MM.1S (cell line): ENCODE results near the gene KPNA5.

Experiments used
- DNase-seq: peaks from one replicate; pipeline ENCODE4 v3.0.0-alpha.2; 2015
- H2AFZ ChIP-seq: fragments of 300-600 bp; sonication (generic); 2 replicates; pipeline ENCODE4 v1.6.0; 2016; ENCODE audit warnings: antibody characterized with exemption, low read length
- H3F3A ChIP-seq: fragments of 300-600 bp; sonication (generic); 2 replicates; pipeline ENCODE4 v1.6.1; 2016; ENCODE audit warnings: mild to moderate bottlenecking, antibody characterized with exemption, low read length, moderate library complexity, mixed read lengths; ENCODE audit not compliant: insufficient read depth
- H3K27ac ChIP-seq: fragments of 300-600 bp; sonication (generic); 2 replicates; pipeline ENCODE4 v1.5.1; 2016; ENCODE audit warnings: mild to moderate bottlenecking, low read length
- H3K27me3 ChIP-seq: fragments of 300-600 bp; sonication (generic); replicated peaks from 2 replicates; pipeline ENCODE4 v1.6.0; 2016; ENCODE audit warnings: low read length; ENCODE audit not compliant: insufficient read depth
- H3K36me3 ChIP-seq: fragments of 300-600 bp; sonication (generic); replicated peaks from 2 replicates; pipeline ENCODE4 v1.6.1; 2016; ENCODE audit warnings: mild to moderate bottlenecking, low read length, mixed read lengths; ENCODE audit not compliant: insufficient read depth
- H3K4me1 ChIP-seq: fragments of 300-600 bp; sonication (generic); 2 replicates; pipeline ENCODE4 v1.6.1; 2016; ENCODE audit warnings: low read length, mixed read lengths
- H3K4me2 ChIP-seq: fragments of 300-600 bp; sonication (generic); 2 replicates; pipeline ENCODE4 v1.6.0; 2016; ENCODE audit warnings: low read depth, low read length
- H3K4me3 ChIP-seq: fragments of 300-600 bp; sonication (generic); 2 replicates; pipeline ENCODE4 v1.5.1; 2016; ENCODE audit warnings: low read length, mixed read lengths
- H3K79me2 ChIP-seq: fragments of 300-600 bp; sonication (generic); 2 replicates; pipeline ENCODE4 v1.6.1; 2016; ENCODE audit warnings: mixed run types, low read length, mixed read lengths
- H3K9ac ChIP-seq: fragments of 300-600 bp; sonication (generic); 2 replicates; pipeline ENCODE4 v1.6.1; 2016; ENCODE audit warnings: low read length, mixed read lengths
- H3K9me2 ChIP-seq: fragments of 300-600 bp; sonication (generic); replicated peaks from 2 replicates; pipeline ENCODE4 v1.6.1; 2016; ENCODE audit warnings: mild to moderate bottlenecking, low read length, mixed read lengths; ENCODE audit not compliant: insufficient read depth
- H3K9me3 ChIP-seq: fragments of 300-600 bp; sonication (generic); replicated peaks from 2 replicates; pipeline ENCODE4 v1.6.1; 2016; ENCODE audit warnings: mild to moderate bottlenecking, low read length, mixed read lengths; ENCODE audit not compliant: insufficient read depth
- H4K20me1 ChIP-seq: fragments of 300-600 bp; sonication (generic); 2 replicates; pipeline ENCODE4 v1.6.1; 2016; ENCODE audit warnings: mild to moderate bottlenecking, low read length, moderate library complexity, mixed read lengths; ENCODE audit not compliant: insufficient read depth
- CTCF ChIP-seq: fragments of 300-600 bp; sonication (generic); IDR thresholded peaks from 2 replicates; pipeline ENCODE4 v1.5.1; 2016; ENCODE audit warnings: antibody characterized with exemption, low read length, mixed read lengths
- EZH2 ChIP-seq: fragments of 300-600 bp; sonication (generic); optimal IDR thresholded peaks from 2 replicates; pipeline ENCODE3; 2017; ENCODE audit warnings: low read depth, mild to moderate bottlenecking, antibody characterized with exemption, low read length, mixed read lengths
- EZH2phosphoT487 ChIP-seq: fragments of 300-600 bp; sonication (generic); IDR thresholded peaks from 2 replicates; pipeline ENCODE4 v1.6.1; 2018; ENCODE audit warnings: antibody characterized with exemption, low read length

Gene KPNA5

GRCh38 chr6:116764629-116764960, 83.6 kb downstream of the KPNA5 start:
- H2AFZ ChIP-seq = no peak overlapping the region
- TF ChIP-seq CTCF (no peak), EZH2 (no peak), EZH2phosphoT487 (no peak)
- no peaks in the 10 kb centered on the region for H3K79me2 ChIP-seq
- H3F3A ChIP-seq = no peaks in the 10 kb centered on the region
- no peak overlapping the region for H3K4me3 ChIP-seq
- no peaks in the 10 kb centered on the region for H3K9me3 ChIP-seq
- H3K4me2 ChIP-seq = no peak overlapping the region
- H3K27me3 ChIP-seq = no peaks in the 10 kb centered on the region
- H3K27ac ChIP-seq = no peak overlapping the region
- no peak overlapping the region for H3K9ac ChIP-seq
- H3K9me2 ChIP-seq = no peaks in the 10 kb centered on the region
- H4K20me1 ChIP-seq = no peaks in the 10 kb centered on the region
- H3K4me1 ChIP-seq = no peaks in the 10 kb centered on the region
- DNase-seq = no peak
- H3K36me3 ChIP-seq = no peaks in the 10 kb centered on the region

- Histone ChIP-seq H3K4me1 (no peaks in the 10 kb centered on the region), H3K36me3 (no peaks in the 10 kb centered on the region), H4K20me1 (no peaks in the 10 kb centered on the region), H3K27ac (no peak within 1 kb of the TSS), H3K4me3 (no peak within 1 kb of the TSS), H3K9me2 (no peaks in the 10 kb centered on the region), H3K79me2 (no peaks in the 10 kb centered on the region), H3K9me3 (no peaks in the 10 kb centered on the region), H2AFZ (no peak within 1 kb of the TSS), H3K27me3 (no peaks in the 10 kb centered on the region), H3F3A (no peaks in the 10 kb centered on the region), H3K4me2 (no peak within 1 kb of the TSS), H3K9ac (no peak within 1 kb of the TSS)
- TF ChIP-seq EZH2 = no peak
- no peak for TF ChIP-seq CTCF
- no peak for TF ChIP-seq EZH2phosphoT487
- DNase-seq = no peak
These were observed 84.2 kb downstream of the KPNA5 start, which contains the start of gene FAM162B for GRCh38 chr6:116764961-116765841. TSS of gene FAM162B (minus strand) at chr6:116765719. CDS start at chr6:116765576, 143 bp downstream.

- H4K20me1 ChIP-seq = no peaks in the 10 kb centered on the region
- H3K9me2 ChIP-seq = no peaks in the 10 kb centered on the region
- no peaks in the 10 kb centered on the region for H3K9me3 ChIP-seq
- no peaks in the 10 kb centered on the region for H3F3A ChIP-seq
- H3K27ac ChIP-seq = no peak overlapping the region
- no peaks in the 10 kb centered on the region for H3K27me3 ChIP-seq
- no peaks in the 10 kb centered on the region for H3K79me2 ChIP-seq
- H3K4me1 ChIP-seq = no peaks in the 10 kb centered on the region
- no peak overlapping the region for H2AFZ ChIP-seq
- no peak overlapping the region for H3K9ac ChIP-seq
- DNase-seq = no peak
- TF ChIP-seq CTCF (no peak), EZH2 (no peak)
- no peaks in the 10 kb centered on the region for H3K36me3 ChIP-seq
- H3K4me2 ChIP-seq = no peak overlapping the region
- no peak overlapping the region for H3K4me3 ChIP-seq
These were observed 85.6 kb downstream of the KPNA5 start for GRCh38 chr6:116766506-116767176.
